ENCODE measurements around the gene DRAXIN.

DNA sequence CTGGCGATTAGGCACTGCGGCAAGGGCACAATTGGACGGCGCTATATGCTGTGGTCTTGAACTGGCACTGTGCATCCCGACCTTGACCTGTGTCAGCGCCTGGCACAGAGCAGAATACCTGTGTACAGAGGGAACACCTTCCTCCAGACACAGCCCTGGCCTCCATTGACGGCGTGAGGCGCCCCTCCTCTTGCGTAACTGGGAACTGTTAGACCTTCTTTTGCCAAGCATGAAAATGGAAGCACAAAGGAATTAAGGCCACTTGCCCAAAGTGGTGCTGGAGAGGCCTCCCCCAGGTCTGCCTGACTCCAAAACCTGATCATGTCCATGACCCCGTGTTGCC, 37.6 kb downstream of the DRAXIN start:
- TF ChIP-seq POLR2A (IDR thresholded peaks at IDR 0.05; ENCODE audit: low read depth) (no peak), EP300 (IDR thresholded peaks at IDR 0.05) (no peak)
- TF ChIP-seq, protein P1, sequence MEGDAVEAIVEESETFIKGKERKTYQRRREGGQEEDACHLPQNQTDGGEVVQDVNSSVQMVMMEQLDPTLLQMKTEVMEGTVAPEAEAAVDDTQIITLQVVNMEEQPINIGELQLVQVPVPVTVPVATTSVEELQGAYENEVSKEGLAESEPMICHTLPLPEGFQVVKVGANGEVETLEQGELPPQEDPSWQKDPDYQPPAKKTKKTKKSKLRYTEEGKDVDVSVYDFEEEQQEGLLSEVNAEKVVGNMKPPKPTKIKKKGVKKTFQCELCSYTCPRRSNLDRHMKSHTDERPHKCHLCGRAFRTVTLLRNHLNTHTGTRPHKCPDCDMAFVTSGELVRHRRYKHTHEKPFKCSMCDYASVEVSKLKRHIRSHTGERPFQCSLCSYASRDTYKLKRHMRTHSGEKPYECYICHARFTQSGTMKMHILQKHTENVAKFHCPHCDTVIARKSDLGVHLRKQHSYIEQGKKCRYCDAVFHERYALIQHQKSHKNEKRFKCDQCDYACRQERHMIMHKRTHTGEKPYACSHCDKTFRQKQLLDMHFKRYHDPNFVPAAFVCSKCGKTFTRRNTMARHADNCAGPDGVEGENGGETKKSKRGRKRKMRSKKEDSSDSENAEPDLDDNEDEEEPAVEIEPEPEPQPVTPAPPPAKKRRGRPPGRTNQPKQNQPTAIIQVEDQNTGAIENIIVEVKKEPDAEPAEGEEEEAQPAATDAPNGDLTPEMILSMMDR (IDR thresholded peaks at IDR 0.05), result no peak
